HG03378 (cell line): ENCODE results near the gene CATSPER4.
A peak's percentile ranks its signal among the peaks of the same experiment; 100 is the strongest.

Experiments used
- ATAC-seq: cut with Tn5 transposase; IDR thresholded peaks from one replicate; pipeline ENCODE4 v1.9.1; 2021; ENCODE audit warnings: mild to moderate bottlenecking, moderate library complexity; ENCODE audit not compliant: unreplicated experiment

Gene CATSPER4

DNA sequence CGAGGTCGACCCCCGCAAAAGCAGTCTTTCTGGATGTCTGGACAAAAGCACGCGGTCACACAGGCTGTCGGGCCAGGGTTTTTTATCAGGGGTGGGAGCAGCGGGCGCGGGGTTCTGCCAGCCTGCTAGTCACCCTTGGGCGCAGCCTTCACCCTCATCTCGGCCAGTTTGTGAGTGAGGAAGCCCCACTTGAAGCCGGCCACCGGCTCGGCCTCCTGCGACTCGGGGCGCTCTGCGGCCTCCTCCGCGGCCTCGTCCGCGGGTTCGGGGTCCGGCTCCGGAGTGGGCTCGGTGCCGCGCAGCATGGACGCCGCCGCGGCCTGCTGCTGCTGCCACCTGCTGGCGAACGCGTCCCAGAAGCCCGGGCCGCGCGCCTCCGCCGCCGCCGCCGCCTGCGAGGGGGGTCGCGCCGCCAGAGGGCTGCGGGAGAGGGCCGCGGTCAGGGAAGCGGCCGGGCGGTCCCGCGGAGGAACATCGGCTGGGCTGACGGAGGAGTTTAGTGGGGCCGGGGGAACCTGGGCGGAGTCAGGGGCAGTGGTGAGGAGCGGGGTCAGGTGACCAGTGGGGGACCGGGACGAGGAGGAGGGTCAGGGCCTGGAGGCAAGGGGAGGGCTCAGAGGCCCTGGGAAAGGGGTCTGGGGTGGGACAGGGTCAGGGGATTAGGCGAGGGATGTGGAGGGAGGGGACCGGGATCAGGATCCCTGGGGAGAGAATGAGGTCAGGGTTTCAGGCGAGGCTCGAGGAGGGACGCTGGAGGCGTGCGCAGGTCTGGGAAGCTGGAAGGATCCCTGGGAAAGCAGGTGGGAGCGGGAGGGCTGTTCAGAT, 26.2 kb upstream of the CATSPER4 start:
- ATAC-seq: no peak

GRCh38 chr1:26164861-26165842, 25.2 kb upstream of the CATSPER4 start:
- ATAC-seq: no peak

DNA sequence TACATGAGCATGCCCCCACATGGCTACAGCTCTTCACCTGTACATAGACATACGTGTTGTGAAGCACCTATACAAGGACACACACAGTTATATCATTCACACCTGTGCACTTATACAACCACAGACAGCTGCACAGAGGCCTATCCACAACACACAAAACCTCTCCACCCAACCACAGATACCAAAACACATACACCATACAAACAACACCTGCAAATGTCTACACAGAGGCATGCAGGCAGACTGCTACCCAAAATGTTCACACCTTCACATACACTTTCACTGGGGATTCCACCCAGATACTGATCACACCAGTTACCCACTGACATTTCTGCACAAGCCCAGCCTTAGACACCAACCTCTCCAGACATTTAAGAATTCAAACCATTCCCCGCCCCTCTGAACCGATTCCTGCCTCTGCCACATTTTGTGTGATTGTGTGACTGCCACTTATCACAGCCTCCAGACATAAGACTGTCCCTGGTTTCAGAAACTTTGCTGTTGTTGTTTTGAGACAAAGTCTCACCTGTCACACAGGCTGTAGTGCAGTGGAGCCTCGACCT, 23.6 kb upstream of the CATSPER4 start:
- ATAC-seq: no peak

DNA sequence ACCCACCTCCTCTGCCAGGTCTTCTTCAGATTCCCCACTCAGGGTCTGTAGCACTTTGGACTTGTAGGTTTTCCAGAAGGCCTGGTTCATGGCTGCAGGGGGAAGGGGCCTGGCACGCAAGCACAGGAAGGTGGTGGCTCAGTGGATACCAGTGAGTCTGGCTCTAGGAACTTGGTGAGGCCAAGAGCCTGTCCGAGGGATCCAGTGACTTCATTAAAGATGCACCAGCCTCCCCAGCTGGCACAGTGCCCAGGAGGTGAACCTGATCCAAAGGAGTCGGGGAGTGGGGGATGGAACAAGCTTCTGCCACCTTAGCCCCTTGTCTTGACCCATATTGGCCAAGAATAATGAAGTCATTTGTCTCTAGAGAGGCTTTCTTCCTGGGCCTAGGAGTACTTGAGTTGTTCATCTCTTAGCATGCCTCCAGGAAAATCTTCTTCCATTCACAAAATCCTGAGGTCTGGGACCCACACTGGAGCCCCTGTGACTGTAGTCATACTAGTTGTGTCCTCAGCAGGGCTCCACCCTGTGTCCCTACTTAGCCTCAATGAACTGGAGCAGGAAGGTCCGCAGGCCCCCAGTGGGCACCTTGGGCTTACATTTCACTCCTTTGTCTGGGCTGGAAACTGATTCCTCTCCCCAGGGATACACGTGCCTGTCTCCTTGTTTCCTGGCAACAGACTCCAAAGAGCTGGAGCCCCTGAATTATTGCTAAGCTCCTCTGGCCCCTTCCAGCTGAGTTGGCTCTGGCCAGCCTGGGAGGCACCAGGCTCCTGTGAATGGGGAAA, 21.8 kb upstream of the CATSPER4 start, which contains the start of gene C1orf232:
Gene C1orf232 (minus strand): TSS at position 554 of the 788 bp plus-strand sequence. CDS start 464 bp downstream, at position 90.
- no peak for ATAC-seq

DNA sequence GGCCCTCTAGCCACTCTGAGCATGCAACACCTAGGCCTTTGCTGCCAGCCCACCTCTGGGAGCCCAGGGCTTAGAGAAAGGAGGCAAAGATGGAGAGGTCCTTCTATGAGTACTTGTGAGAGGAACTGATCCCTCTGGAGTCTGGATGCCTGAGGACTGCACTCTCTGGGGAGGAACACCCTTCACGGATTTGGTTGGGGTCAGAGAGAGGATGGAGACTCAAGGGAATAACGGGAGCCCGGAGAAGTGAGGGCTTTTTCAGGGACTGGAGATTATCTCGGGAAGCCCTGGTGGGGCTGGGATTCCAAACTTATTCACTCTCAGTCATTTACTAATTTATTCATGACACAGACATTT, 21.2 kb upstream of the CATSPER4 start:
- ATAC-seq: no peak

DNA sequence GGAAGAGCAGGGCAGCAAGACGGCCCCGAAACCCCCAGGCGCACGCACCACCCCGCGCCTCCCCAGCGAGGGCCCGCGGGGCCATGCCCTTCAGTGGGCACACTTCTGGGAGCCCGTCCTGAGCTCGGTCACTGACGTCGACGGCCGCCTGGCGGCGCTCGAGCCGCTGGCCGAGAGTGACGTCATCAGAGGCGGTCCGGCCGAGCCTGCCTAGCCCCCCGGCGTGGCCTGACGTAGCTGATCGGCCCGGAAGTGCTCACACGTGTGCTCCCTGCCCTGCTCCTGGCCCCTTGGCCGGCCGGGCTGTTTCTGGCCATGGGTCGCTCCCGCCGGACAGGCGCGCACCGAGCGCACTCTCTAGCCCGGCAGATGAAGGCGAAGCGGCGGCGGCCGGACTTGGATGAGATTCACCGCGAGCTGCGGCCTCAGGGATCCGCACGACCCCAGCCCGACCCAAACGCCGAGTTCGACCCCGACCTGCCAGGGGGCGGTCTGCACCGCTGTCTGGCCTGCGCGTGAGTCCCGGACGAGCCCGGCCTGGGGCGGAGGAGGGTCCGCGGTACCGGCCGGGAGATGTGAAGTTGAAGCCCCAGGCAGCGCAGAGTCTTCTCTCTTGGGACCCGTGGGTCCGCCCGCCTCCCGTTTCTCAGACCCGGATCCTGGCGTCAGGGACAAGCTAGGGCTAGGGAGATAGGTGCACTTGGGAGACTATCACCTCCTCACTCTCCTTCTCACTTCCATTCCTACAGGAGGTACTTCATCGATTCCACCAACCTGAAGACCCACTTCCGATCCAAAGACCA, 20.5 kb upstream of the CATSPER4 start, which contains the start of gene ZNF593:
Gene ZNF593 (plus strand): TSS at position 240 of the 803 bp plus-strand sequence. CDS start 76 bp downstream, at position 316.
- ATAC-seq: peak; percentile 74

- ATAC-seq: no peak
These were observed 20.0 kb upstream of the CATSPER4 start for GRCh38 chr1:26170472-26170821.

GRCh38 chr1:26171084-26172072, 19.0 kb upstream of the CATSPER4 start, which contains the start of gene ZNF593OS:
ZNF593OS (minus strand) TSS chr1:26171832; CDS start chr1:26171661, 171 bp downstream.
- no peak for ATAC-seq

DNA sequence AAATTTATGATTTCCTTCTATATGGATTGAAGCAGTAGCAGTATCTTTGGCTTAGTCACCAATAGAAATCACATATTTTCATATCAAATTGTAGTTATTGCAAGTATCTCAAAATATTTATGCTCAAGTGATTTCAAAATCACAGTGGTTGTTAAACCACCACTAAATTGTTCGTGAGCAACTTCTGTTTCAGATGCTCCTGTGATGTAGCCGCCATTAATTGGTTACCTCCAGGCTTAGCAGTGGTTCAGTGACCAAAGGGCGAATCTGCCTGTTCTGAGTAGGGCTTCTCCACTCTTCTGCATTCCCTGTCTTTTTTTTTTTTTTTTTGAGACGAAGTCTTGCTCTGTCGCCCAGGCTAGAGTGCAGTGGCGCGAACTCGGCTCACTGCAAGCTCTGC, 15.1 kb upstream of the CATSPER4 start:
- no peak for ATAC-seq

- no peak for ATAC-seq
These were observed 13.2 kb upstream of the CATSPER4 start, which contains the start of gene CNKSR1 for GRCh38 chr1:26177182-26177684. CNKSR1 (plus strand) TSS chr1:26177491; CDS start chr1:26177548, 57 bp downstream.

GRCh38 chr1:26180010-26180506, 10.3 kb upstream of the CATSPER4 start:
- ATAC-seq: no peak

DNA sequence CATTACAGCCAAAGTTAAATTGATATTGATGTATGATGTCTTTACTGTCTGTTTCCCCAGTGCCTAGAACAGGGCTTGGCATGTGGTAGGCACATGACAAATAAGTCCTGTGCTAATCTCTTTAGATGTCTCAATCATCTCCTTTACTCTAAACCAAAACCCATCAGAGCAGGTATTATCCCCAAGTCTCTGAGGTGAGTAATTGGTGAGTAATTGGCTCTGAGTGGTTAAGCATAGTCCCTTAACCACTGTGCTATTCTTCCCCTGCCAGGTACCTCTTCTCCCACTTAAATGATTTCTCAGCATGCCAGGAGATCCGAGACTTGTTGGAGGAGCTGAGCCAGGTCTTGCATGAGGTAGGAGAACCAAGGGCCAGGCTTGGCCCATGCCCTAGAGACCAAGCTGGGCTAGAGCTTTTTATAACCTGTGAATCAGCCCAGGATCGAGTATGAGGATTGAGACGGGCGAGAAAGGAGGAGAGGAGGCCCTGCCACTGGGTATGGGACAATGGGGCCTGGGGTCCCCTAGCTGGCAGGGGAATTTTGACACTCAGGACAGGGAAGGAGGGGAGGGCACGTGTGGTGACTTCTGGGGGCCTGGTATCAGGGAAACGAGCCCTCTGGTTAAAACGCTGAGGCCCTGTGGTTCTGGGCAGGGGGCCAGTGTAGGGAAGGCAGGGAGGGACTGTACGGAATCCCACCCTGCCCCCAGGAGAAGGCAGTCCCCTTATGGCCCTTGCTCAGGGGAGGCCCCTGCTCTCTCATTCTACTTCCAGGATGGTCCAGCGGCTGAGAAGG, 8.6 kb upstream of the CATSPER4 start:
- no peak for ATAC-seq

DNA sequence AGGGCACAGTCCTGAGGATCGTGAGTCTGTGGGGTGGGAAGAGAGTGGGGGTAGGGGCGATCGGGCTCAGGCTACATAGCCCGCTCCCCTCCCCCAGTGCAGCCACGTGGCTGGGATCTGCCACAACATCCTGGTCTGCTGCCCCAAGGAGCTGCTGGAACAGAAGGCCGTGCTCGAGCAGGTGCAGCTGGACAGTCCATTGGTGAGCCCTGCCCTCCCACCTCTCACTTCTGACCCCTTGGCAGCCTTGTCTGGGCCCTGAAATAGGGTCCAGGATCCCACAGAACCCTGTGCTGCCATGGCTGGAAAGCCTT, 8.1 kb upstream of the CATSPER4 start:
- ATAC-seq: no peak

- no peak for ATAC-seq
These were observed 6.3 kb upstream of the CATSPER4 start for GRCh38 chr1:26184086-26184485.

- no peak for ATAC-seq
These were observed 5.5 kb upstream of the CATSPER4 start for GRCh38 chr1:26184883-26185282.

DNA sequence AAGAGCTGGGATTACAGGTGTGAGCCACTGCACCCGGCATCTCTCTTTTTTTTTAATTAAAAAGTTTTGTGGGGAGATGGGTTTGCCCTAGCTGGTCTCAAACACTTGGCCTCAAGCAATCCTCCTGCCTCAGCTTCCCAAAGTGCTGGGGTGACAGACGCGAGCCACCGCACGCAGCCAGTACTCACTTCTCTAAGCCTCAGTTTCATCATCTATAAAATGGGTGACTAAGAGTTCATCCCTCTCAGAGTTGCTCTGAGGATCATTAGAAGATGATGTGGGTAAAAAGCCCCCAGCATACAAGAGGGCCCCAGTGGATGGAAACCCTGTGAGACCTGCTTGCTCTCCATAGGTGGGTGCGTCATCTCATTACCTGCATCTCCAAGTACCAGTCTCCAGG, 2.5 kb upstream of the CATSPER4 start:
- no peak for ATAC-seq

DNA sequence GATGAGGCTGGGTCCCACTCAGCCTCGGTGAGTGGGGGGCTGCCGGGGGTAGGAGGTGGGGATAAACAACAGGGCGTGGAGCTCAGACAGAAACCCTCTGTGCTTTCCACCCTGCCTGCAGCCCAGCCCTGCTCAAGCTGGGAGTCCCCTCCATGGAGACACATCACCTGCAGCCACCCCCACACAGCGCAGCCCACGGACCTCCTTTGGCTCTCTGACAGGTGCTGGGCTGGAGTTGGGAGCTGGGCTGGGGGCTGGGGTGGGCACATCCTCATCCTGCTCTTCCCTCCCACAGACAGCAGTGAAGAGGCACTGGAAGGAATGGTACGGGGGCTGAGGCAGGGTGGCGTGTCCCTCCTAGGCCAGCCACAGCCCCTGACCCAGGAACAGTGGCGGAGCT, 1.9 kb upstream of the CATSPER4 start:
- ATAC-seq: no peak
